H54 (cell line): Measurements from ENCODE around the gene MBD4.

Experiments
- DNase-seq: peaks from one replicate; pipeline ENCODE4 v3.0.0; 2011; ENCODE audit warnings: low spot score, mixed read lengths; ENCODE audit not compliant: insufficient read length
- FAIRE-seq: peaks from 3 replicates; lab custom pipeline; 2011; peaks lifted over from hg19 to GRCh38; lab: Jason Lieb, UNC
- POLR2A ChIP-seq: IDR thresholded peaks from 2 replicates; pipeline ENCODE4 v1.6.1; 2011; ENCODE audit warnings: low read depth, mild to moderate bottlenecking, low read length

The MBD4 gene

GRCh38 chr3:129474984-129475804 is 35.4 kb upstream of the MBD4 start:
- FAIRE-seq (no peak), DNase-seq (no peak)
- TF ChIP-seq POLR2A, result no peak

- no peak for TF ChIP-seq POLR2A
- DNase-seq (no peak), FAIRE-seq (no peak)
These were observed 34.0 kb upstream of the MBD4 start for GRCh38 chr3:129473769-129474152.

GRCh38 chr3:129473067-129473768 is 33.5 kb upstream of the MBD4 start:
- FAIRE-seq (no peak), DNase-seq (no peak)
- no peak for TF ChIP-seq POLR2A

GRCh38 chr3:129470861-129471260 is 31.1 kb upstream of the MBD4 start:
- no peak for DNase-seq
- no peak for TF ChIP-seq POLR2A
- FAIRE-seq, result no peak

GRCh38 chr3:129469026-129469425 is 29.3 kb upstream of the MBD4 start:
- FAIRE-seq (no peak), DNase-seq (no peak)
- TF ChIP-seq POLR2A, result no peak

GRCh38 chr3:129467932-129468331 is 28.2 kb upstream of the MBD4 start:
- DNase-seq (no peak), FAIRE-seq (no peak)
- no peak for TF ChIP-seq POLR2A

GRCh38 chr3:129463716-129464115 is 24.0 kb upstream of the MBD4 start:
- TF ChIP-seq POLR2A, result no peak
- DNase-seq, result no peak
- no peak for FAIRE-seq

- TF ChIP-seq POLR2A, result no peak
- FAIRE-seq (no peak), DNase-seq (no peak)
These were observed 23.3 kb upstream of the MBD4 start for GRCh38 chr3:129463094-129463493.

- DNase-seq (no peak), FAIRE-seq (no peak)
- no peak for TF ChIP-seq POLR2A
These were observed 22.7 kb upstream of the MBD4 start for GRCh38 chr3:129462361-129462968.

GRCh38 chr3:129461461-129462146 is 21.9 kb upstream of the MBD4 start:
- no peak for TF ChIP-seq POLR2A
- DNase-seq (peak; percentile 27), FAIRE-seq (no peak)

GRCh38 chr3:129461022-129461421 is 21.3 kb upstream of the MBD4 start:
- DNase-seq (peak; percentile 44), FAIRE-seq (peak; percentile 41)
- no peak for TF ChIP-seq POLR2A

- FAIRE-seq, result no peak
- TF ChIP-seq POLR2A, result no peak
- no peak for DNase-seq
These were observed 20.8 kb upstream of the MBD4 start for GRCh38 chr3:129460572-129460971.

- TF ChIP-seq POLR2A, result no peak
- no peak for DNase-seq
- FAIRE-seq, result no peak
These were observed 20.4 kb upstream of the MBD4 start for GRCh38 chr3:129460155-129460554.

- FAIRE-seq, result no peak
- TF ChIP-seq POLR2A, result no peak
- DNase-seq, result no peak
These were observed 14.0 kb upstream of the MBD4 start for GRCh38 chr3:129453732-129454131.
